Measurements from ENCODE around the gene MALAT1. TPM values are rescaled to one million over a fixed set of nuclear protein-coding genes. Genes with fewer than 3 reads are reported as not detected.

The MALAT1 gene
- total and polyA plus RNA-seq, 2 of the 8 experiments (the other 6 are each of a cell fraction or from before 2014, with no cell fraction given) = 115 to 984 TPM

DNA sequence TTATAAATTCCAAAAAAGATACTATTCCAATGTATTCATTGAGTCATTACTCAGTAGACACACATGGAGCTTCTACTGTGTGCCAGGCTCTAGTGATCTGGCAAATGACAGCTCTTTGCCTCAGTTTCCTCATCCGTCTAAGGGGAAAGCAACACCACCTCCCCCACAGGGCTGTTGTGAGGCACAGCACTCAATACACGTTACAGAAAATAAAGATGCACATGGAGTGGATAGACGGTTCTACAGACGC, 6.5 kb upstream of the MALAT1 start:
- H2BK20ac ChIP-seq (ENCODE audit: low read length) = peak overlapping the region; percentile 67
- H2BK5ac ChIP-seq (ENCODE audit: low read depth, low read length) = peak overlapping the region; percentile 91; the same call in 1 of the 2 replicates
- FAIRE-seq (no peak), DNase-seq (ENCODE audit: low read depth in 1 of 2, low spot score in 2 of 2) (no peak)
- H3K4me3 ChIP-seq (ENCODE audit: extremely low read depth in 1 of 4, insufficient read depth in 2 of 4, low read depth in 3 of 4, low read length in 4 of 4) = no peak overlapping the region
- no peak overlapping the region for H3K56ac ChIP-seq (replicated peaks; ENCODE audit: insufficient read length, low read depth, low read length)
- peak overlapping the region; percentile 100 for H2BK12ac ChIP-seq (ENCODE audit: low read depth, low read length)
- no peak overlapping the region for H2AFZ ChIP-seq (ENCODE audit: low read length)
- H4K8ac ChIP-seq (ENCODE audit: extremely low read depth, insufficient read depth, low read length) = peak overlapping the region; percentile 46; the same call in 1 of the 2 replicates
- peak overlapping the region; percentile 33; the same call in 1 of the 2 replicates for H3K18ac ChIP-seq (ENCODE audit: extremely low read depth, low read length)
- H3K27ac ChIP-seq (ENCODE audit: low read depth, low read length) = no peak overlapping the region
- TF ChIP-seq SRF (IDR thresholded peaks at IDR 0.05; ENCODE audit: low read depth, low read length) (no peak), FOSL1 (IDR thresholded peaks at IDR 0.05; ENCODE audit: insufficient read depth, low read depth, low read length) (no peak), MAX (IDR thresholded peaks at IDR 0.05) (no peak), GTF2F1 (IDR thresholded peaks at IDR 0.05; ENCODE audit: borderline replicate concordance, low read depth, low read length) (no peak), CHD2 (IDR thresholded peaks at IDR 0.05; ENCODE audit: low read length) (no peak), CTCF (IDR thresholded peaks at IDR 0.05; ENCODE audit: control extremely low read depth in 1 of 3, insufficient read depth in 1 of 3, low read depth in 1 of 3, low read length in 3 of 3) (no peak), EP300 (IDR thresholded peaks at IDR 0.05; ENCODE audit: borderline replicate concordance in 1 of 2, low read depth in 2 of 2, low read length in 2 of 2) (no peak), CTBP2 (IDR thresholded peaks at IDR 0.05; ENCODE audit: borderline replicate concordance, insufficient read depth, insufficient read length, low read length) (no peak), EGR1 (IDR thresholded peaks at IDR 0.05; ENCODE audit: borderline replicate concordance, low read depth, low read length) (no peak)
- H2BK120ac ChIP-seq (replicated peaks; ENCODE audit: low read depth, low read length) = no peak overlapping the region
- CTCF ChIA-PET (ENCODE audit: partially characterized antibody) = interaction anchor here (0.7 to 29.0 kb wide), 6 partner anchors 9 to 279 kb away, joined by 3 to 809 read pairs (median 41); no protein-coding TSS in a partner anchor
- no peak overlapping the region; a peak in 1 of 7 replicates for H3K9ac ChIP-seq (replicated peaks in 1 of 4; ENCODE audit: extremely low read depth in 1 of 4, low read depth in 3 of 4, low read length in 3 of 4)
- no peaks in the 10 kb centered on the region for H3K27me3 ChIP-seq (replicated peaks in 1 of 4; ENCODE audit: control insufficient read depth in 3 of 4, extremely low read depth in 1 of 4, insufficient read depth in 3 of 4, low read length in 3 of 4)
- H3K23ac ChIP-seq (ENCODE audit: insufficient read length) = no peak overlapping the region
- H3K36me3 ChIP-seq (ENCODE audit: control insufficient read depth in 2 of 4, insufficient read depth in 4 of 4, low read length in 3 of 4) = no peaks in the 10 kb centered on the region
- H2AK5ac ChIP-seq (ENCODE audit: low read depth, low read length) = peak overlapping the region; percentile 82
- H3K9me3 ChIP-seq (ENCODE audit: insufficient read depth in 2 of 2, low read depth in 1 of 2, low read length in 1 of 2) = no peaks in the 10 kb centered on the region
- no peaks in the 10 kb centered on the region; the same call in 1 of the 2 replicates for H3K23me2 ChIP-seq (ENCODE audit: low read depth, low read length)
- peak overlapping the region in 1 of 2 experiments; percentile 3; a peak in 1 of 4 replicates for H3K4me2 ChIP-seq (ENCODE audit: insufficient read depth in 1 of 2, low read depth in 2 of 2, low read length in 2 of 2)
- H3K79me2 ChIP-seq (ENCODE audit: control insufficient read depth in 1 of 2, insufficient read depth in 2 of 2, low read length in 2 of 2) = peaks cover 0 to 8% of the 10 kb centered on the region in 2 experiments; a peak in 1 of 4 replicates
- no peak overlapping the region for H4K5ac ChIP-seq (ENCODE audit: insufficient read length, low read depth, low read length)
- H4K20me1 ChIP-seq (replicated peaks in 1 of 2; ENCODE audit: control insufficient read depth in 1 of 2, insufficient read depth in 2 of 2, low read length in 2 of 2) = no peaks in the 10 kb centered on the region
- peak overlapping the region; percentile 75 for H4K91ac ChIP-seq (replicated peaks; ENCODE audit: insufficient read length, low read length)
- POLR2A ChIA-PET (ENCODE audit: partially characterized antibody) = interaction anchor here (0.6 to 29.8 kb wide), 8 partner anchors 9 to 190 kb away, joined by 3 to 1569 read pairs (median 6); partner anchors contain the start of genes MALAT1 and NEAT1
- no peak overlapping the region for H3K14ac ChIP-seq (ENCODE audit: insufficient read length)
- no peaks in the 10 kb centered on the region; the same call in 1 of the 2 replicates for H3K79me1 ChIP-seq (ENCODE audit: low read depth, low read length)
- WGBS, 2 experiments (ENCODE audit: extremely low coverage in 1 of 2, insufficient coverage in 1 of 2, insufficient read length in 1 of 2, insufficient replicate concordance in 2 of 2, low coverage in 1 of 2, low lambda C conversion rate in 2 of 2, missing lambda C conversion rate in 1 of 2) = 90% methylated on average over 4 of the region's 4 CpGs; no CpG with 5 or more reads in 1 of the 2 experiments
- peak overlapping the region; percentile 30 for H3K4ac ChIP-seq (replicated peaks; ENCODE audit: insufficient read length, low read depth, low read length)
- 0 out of 2 replicates have a peak overlapping the region, but pooled peaks have one; percentile 35 for H2BK15ac ChIP-seq (ENCODE audit: low read length)
- peaks cover 36 to 61% (median 48%) of the 10 kb centered on the region in 4 experiments for H3K4me1 ChIP-seq (replicated peaks in 1 of 4; ENCODE audit: control insufficient read depth in 3 of 4, insufficient read depth in 4 of 4, low read length in 3 of 4)
